ENCODE data around the gene PNCK.

The PNCK gene

DNA sequence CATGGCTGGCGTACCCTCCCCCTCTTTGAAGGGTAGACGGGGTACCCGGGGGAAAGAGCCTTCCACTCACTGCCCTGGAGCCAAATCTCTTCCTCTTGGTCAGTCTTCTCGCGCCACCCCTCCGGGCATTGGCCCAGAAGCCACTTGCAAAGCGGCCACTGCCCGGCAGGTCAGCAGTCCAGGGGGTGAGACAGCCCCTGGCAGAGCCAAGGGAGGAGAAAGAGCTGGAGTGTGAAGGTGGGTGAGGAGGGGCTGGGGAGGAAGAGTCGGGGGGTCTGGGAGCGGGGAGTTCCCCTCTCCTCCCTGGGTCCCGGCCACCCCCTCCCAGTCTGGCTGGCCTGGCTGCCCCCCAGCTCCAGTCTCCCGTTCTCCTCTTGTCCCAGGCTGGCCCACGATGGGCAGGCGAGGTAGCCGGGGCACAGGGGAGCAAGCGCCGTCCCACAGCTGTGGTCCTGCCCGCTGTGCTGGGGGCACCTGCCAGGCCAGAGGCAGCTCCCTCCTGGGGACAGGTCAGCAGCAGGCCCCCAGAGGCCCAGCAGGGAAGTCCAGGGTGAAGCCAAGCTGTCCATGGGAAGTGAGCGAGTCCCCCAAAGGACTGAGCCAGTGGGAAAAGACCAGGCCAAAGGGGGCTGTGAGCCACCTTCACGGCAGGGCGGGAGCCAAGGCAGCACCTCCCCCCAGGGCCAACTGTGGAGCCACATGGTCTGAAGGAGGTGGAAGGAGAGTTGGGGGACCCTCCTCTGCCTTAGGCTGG, 48.2 kb downstream of the PNCK start:
- H3K9me3 Mint-ChIP-seq, result no peaks in the 10 kb centered on the region
- no peaks in the 10 kb centered on the region for H3K27me3 Mint-ChIP-seq
- no peaks in the 10 kb centered on the region for H3K4me1 Mint-ChIP-seq
- H3K27ac Mint-ChIP-seq, result no peak overlapping the region
- H3K4me3 Mint-ChIP-seq, result no peak overlapping the region
- ATAC-seq (no peak), DNase-seq (no peak)

DNA sequence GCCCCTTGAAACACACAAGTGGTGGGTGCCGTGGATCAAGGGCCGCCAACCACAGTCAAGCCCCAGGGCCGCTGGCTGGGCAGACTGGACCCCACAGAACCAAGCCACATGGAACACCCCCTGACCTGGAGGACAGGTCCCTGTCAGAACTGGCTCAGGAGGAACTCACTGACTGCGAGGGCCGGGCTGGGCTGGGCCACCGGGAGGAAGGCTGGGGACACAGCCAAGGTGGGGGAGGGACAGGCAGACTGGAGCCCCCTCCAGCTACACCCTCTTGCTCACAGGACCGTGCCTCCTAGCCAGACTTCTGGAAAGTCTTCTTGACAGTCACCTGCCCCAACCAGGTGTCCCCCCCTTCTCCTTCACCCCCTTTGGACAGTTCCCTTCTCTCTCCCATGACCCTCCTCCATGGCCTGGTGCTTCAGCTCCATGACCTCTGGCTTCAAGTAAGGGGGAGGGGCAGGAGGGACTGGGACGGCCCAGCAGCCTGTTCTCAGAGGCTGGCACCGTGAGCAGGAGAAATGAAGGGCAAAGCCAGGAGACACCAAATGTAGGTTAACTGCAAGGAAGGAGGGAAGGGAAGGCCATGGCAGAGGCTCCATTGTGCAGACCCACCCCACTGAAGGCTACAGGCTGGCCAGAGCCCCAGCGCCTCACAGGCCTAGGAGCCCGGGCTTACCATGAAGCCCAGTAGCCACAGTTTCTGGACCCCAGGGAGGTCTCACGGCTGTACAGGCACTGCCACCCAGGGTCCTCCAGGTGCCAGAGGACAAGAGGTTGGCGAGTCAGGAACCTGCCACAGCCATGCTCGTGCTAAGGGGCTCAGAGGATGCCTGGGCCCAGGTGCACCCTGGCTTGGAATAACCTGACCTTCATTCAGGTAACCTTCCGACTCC, 49.2 kb downstream of the PNCK start:
- Mint-ChIP-seq H3K9me3 (no peaks in the 10 kb centered on the region), H3K27me3 (no peaks in the 10 kb centered on the region), H3K4me1 (no peaks in the 10 kb centered on the region), H3K4me3 (no peak overlapping the region), H3K27ac (no peak overlapping the region)
- no peak for ATAC-seq
- DNase-seq, result no peak

DNA sequence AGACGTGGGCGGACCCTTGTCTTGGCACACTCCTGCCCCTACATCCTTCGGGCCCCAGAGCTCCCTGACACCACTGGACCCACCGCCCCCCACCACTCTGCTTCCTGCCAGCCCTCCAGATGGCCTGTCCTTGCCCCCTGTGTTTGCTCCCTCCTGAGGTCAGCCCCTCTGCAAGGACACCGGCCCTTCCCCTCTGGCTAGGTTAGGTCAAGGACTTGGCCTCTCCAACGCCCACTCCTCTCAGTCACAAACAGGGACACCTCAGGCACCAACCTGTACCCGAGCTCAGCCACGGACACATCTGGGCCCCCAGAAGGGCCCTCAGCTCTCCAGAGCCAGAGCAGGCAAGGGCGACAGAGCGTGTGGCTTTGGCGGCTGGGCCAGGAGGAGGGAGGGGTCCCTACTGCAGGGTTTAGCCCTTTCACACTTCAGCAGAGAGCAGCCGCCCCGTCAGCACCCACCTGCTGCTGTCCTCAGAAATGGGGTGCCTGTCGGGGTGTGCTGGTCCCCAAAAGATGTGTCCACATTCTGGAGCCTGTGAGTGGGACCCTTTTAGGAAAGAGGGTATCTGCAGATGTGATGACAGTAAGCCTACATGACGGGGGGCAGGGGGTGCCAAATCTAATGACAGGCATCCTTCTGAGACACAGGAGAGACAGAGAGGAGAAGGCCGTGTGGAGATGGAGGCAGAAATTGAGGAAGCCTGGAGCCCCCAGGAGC, 50.1 kb downstream of the PNCK start:
- ATAC-seq (no peak), DNase-seq (no peak)
- no peaks in the 10 kb centered on the region for H3K9me3 Mint-ChIP-seq
- no peak overlapping the region for H3K4me3 Mint-ChIP-seq
- H3K27ac Mint-ChIP-seq, result no peak overlapping the region
- no peaks in the 10 kb centered on the region for H3K4me1 Mint-ChIP-seq
- H3K27me3 Mint-ChIP-seq, result no peaks in the 10 kb centered on the region

DNA sequence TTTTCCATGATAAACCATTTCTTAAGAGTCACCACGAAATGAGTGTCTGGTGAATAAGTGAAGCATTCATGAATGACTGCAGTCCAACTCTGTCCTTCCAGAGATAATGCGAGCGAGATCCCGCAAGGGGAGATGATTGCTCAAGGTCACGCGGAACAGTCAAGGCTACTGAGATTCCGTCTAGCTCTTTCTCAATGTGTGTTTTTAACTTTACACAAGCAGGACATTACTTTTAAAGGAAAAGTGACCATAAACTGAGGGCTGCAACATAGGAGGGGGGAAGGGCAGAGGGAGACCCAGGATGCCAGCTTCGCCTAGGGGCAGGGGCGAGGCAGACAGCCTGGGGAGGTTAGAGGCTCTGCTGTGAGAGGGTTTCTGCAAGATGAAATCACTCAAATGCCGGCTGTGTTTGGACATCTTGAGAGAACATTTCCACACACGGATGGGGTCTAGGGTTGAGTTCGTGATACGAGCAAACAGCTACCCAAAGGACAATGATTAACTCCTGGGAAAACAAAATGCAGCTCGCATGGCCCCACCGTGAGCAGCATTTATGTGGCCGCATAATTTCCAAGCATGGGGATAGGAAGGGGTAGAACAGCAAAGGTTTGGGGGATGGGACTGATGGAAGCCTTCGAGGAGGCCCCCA, 50.8 kb downstream of the PNCK start:
- no peaks in the 10 kb centered on the region for H3K4me1 Mint-ChIP-seq
- no peak overlapping the region for H3K27ac Mint-ChIP-seq
- ATAC-seq (no peak), DNase-seq (no peak)
- H3K27me3 Mint-ChIP-seq, result no peaks in the 10 kb centered on the region
- no peaks in the 10 kb centered on the region for H3K9me3 Mint-ChIP-seq
- no peak overlapping the region for H3K4me3 Mint-ChIP-seq

DNA sequence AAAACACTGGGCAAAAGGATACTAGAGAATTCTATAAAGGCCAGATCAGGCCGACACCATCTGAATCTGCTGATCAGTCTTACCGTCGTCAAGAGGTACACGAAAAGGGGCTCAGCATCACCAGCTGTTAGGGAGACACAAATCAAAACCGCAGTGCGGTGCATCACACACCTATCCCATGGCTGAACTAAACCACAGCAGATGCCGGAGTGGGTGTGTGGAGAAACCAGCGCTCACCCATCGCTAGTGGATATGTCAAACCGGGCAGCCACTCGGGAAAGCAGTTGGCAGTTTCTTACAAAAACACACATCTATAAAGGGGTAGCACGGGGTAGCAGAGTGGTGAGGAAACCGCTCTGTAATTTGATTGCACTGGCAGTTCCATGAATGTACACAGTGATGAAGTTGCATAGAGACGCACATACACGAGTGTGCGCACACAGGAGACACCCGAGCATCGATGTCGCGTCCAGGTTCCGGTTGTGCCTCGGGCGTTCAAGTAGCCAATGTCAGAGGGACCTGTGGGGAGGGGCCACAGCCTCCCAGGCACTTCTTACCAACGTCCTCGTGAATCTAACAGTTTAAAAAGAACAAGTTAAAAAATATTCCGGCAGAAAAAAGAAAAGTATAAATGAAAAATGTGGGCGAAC, 51.5 kb downstream of the PNCK start:
- no peaks in the 10 kb centered on the region for H3K27me3 Mint-ChIP-seq
- no peak overlapping the region for H3K27ac Mint-ChIP-seq
- no peaks in the 10 kb centered on the region for H3K9me3 Mint-ChIP-seq
- ATAC-seq, result no peak
- no peaks in the 10 kb centered on the region for H3K4me1 Mint-ChIP-seq
- no peak for DNase-seq
- H3K4me3 Mint-ChIP-seq, result no peak overlapping the region

DNA sequence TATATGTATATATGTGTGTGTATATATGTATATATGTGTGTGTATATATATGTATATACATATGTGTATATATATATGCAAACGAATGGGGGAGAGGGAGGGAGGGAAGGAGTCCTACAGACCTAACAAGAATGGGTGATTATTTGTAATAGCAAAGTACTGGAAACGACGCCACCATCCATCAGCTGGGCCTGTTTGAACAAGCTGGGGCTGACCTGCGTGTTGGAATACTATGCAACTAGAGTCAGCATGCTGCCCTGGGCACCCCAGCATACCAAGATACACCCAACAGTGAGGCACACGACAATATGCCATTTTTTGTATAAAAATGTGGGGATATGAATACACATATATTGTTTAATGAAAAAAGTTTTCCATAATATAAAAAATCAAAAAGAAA, 53.0 kb downstream of the PNCK start:
- DNase-seq (no peak), ATAC-seq (no peak)
- no peaks in the 10 kb centered on the region for H3K27me3 Mint-ChIP-seq
- H3K4me3 Mint-ChIP-seq, result no peak overlapping the region
- H3K27ac Mint-ChIP-seq, result no peak overlapping the region
- no peaks in the 10 kb centered on the region for H3K9me3 Mint-ChIP-seq
- no peaks in the 10 kb centered on the region for H3K4me1 Mint-ChIP-seq

All from stimulated activated naive CD8-positive, alpha-beta T cell treated with anti-CD3 and anti-CD28 coated beads, Interleukin-15, amount 100 ng/mL, for 72 hours (primary cell).